HG03378 (cell line): ENCODE measurements around the gene SLC9A1.
"Not testable (repeated sequence)": the region's sequence is repeated elsewhere in the genome, so short reads cannot be mapped to it uniquely, and the experiment has no call there.

Experiments
- ATAC-seq: cut with Tn5 transposase; IDR thresholded peaks from one replicate; pipeline ENCODE4 v1.9.1; 2021; ENCODE audit warnings: mild to moderate bottlenecking, moderate library complexity; ENCODE audit not compliant: unreplicated experiment

Gene SLC9A1

DNA sequence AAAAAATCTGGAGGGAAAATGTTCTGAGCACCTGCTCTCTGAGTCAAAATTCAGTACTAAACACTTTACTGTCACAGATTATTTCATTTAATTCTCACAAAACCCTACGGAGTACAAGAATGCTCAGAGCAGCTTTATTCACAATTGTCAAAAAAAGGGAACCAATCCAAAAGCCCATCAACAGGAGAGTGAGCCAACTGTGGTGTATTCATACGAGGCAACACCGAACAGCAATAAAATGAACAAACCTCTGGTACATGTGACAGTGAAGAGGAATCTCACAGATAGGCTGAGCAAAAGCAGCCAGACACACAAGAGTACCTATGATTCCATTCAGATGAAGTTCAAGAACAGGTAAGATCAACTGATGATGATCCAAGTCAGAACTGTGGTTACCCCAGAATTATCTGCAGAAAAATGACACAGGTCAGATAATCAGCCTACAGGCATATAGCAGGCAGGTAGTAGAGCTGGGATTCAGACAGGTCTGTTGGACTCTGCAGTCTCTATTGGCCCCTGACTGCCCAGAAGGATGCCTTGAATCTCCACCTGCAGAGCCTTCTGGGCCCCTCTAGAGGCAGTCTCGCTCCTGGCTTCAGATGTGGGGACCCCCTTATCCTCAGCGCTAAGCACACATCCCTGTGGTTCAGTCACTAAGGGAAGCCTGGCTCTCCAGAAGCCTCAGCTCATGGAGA, 19.2 kb downstream of the SLC9A1 start:
- ATAC-seq: no peak

DNA sequence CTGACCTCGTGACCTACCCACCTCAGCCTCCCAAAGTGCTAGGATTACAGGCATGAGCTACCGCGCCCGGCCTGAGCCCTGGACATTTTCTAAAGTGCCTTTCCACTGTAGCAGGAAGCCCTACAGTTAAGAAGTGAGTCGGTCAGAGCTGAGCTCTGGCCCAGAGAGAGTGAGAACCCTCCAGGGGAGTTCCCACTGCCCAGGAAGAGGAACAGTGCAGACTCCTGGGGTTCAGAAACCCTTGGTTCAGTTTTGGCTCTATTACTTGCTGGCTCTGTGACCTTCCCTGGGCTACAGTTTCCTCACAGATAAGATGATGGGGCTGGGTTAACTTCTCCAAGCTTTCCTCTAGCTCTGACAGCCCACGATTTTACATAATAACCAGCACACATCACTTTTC, 20.9 kb downstream of the SLC9A1 start:
- ATAC-seq: no peak

DNA sequence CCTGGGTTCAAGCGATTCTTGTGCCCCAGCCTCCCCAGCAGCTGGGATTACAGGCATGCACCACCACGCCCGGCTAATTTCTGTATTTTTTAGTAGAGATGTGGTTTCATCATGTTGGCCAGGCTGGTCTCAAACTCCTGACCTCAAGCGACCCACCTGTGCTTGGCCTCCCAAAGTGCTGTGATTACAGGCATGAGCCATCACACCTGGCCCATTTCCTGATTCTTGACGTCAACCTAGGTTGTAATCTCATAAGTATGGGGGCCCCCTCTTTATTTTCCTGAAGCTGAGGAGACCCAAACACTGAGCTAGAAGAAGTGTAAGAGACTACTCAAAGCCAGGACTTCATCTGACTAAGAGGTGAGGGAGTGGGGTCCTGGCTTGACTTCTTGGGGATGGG, 21.8 kb downstream of the SLC9A1 start:
- ATAC-seq: no peak

DNA sequence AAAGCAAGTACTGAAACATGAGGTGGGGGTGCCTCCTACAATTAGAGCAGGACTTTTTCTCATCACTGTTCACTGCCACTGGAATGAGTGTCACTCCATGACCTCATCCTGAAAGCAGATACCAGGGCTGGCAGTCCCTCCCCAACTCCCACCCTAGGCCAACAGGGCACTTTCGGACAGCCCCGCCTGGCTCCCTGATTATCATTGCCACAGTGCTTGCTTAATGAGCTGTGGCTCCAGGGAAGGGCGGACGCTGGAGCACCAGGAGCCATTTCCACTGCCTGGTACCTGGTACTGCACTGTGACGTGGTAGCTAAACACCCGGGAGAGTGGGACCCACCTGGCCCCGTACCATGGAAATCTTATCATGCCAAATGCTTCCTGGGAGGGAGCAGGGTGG, 22.3 kb downstream of the SLC9A1 start:
- no peak for ATAC-seq

DNA sequence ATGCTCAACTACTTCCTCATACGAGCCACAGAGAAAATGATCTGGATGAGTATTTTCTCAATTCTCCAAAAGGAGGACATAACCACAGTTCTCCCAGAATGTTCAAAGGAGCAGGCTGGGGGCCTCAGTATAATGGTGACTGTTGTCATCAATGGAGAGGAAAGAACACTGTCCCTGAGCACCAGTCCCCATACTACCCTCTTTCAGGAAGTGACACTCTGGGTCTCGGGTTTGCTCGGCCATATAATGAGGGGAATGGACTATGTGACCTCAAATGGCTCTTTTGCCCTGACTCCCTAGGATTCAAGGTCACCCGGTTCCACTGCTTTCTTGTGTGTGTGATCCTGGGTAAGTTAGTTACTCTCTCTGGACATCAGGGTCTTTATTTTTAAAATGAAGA, 22.8 kb downstream of the SLC9A1 start:
- ATAC-seq: no peak

DNA sequence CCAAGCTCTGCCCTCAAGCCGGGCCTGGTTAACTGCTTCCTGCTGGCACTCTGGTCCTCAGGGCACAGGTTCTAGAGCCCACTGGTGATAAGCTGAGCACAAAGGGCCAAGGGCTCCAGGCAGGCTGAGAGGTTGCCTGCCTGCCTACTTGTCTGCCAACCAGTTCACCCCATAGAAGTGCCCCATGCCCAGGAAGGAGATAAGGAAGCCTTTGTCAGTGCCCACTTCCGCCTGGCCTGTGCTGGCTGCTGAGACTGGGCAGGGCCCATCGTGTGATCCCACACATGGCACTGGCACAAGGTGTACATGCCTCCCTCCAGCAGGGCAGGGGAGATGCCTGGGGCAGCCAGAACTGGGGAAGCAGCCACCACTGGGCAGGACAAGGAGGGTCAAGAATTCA, 24.1 kb downstream of the SLC9A1 start:
- ATAC-seq: no peak

DNA sequence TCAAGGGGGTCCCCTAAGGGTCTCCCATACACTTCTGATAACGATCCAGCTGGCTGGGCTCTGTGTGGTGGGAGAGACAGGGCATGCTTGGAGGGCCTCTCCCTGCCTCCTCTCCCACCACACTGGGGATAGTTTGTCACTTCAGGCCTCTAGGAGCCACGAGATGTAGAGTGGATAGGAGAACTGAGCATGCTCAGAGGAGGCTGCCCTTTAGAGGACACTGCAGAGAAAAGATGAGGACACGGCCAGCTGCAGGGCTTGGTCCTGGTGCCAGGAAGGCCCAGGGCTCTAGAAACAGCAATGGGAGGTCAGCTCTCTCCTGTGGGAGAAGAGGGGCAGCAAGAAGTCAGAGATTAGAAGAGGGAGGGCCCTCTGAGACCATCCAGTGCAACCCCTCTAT, 25.7 kb downstream of the SLC9A1 start:
- no peak for ATAC-seq

DNA sequence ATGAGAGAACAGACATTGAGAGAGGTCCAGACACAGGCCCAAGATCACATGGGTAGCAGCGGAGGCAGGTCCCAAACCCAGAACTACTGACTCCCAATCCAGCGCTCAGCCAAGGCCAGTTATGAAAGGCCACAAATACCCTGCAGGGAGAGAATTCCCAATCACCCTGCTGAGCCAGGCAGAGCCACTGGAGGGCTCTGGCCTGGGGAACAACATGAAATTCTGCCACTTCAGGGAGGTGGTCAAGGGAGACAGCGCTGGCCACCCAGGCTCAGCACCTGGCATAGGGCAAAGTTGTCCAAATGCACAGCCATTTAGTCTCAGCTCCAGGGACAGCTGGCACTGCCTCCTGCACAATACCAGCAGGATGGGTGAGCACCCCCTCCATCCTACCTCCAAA, 27.5 kb downstream of the SLC9A1 start:
- ATAC-seq: no peak

DNA sequence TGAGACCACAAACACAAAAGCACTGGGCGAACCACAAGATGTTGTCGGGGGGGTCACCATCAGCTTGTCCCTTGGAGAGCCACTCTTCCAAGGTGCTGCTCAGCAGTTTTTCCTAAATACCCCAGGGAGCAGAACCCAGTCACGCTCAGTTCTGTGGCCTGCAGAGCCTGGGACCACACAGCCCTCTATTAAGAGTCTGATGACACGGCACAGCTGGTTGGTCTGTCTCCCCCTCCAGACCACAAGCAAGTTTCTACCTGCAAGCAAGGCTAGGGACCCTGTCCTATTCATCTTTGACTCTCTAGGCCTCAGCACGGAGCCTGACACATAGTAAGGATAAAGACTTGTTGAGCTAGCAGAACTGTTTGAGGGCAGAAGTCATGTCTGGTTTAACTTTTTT, 28.5 kb downstream of the SLC9A1 start:
- no peak for ATAC-seq

DNA sequence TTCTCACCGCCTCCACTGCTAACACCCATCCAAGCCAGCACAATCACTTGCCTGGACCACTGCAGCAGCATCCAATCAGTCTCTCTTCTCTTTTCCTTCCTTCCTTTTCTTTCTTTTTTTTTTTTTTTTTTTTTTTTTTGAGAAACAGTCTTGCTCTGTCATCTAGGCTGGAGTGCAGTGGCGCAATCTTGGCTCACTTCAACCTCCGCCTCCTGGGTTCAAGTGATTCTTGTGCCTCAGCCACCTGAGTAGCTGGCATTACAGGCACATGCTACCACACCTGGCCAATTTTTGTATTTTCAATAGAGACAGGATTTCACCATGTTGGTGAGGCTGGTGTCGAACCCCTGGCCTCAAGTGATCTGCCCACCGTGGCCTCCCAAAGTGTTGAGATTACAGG, 29.8 kb downstream of the SLC9A1 start:
- ATAC-seq: not testable (repeated sequence)

DNA sequence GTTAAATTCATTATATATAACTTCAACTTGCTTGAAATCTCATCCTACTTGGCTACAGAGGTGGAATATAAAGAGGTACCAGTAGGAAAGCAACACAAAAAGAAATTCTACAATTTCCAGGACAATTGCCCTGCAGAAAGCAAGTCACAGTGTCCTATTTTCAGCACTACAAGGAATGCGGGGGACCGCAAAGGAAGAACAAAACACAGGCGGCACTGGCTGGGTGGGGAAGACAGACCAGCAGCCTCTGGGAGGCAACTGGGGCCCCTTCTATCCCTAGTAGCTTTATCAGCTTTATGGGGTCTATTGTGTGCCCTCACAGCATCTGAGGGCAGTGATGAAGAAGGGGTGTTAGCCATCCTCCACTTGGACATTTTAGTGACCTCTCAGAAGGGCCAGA, 30.5 kb downstream of the SLC9A1 start:
- ATAC-seq: no peak

DNA sequence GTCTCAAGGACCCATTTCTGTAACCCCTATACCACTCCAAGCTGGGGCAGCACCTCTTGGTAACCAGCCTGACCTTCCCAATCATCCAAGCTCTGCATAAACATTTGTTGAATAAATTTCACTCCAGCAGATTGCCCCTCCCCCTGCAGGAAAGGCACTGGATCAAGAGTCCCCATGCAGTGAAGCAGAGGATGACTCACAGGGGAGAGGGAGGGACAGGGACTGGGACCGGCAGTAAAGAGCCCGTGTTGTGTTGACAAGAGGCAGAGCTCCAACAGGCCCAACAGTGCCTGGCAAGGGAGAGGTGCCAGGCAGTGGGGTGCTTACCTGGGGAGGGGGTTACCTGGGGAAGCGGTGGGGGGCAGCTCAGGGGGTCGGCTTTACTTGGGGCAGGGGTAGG, 32.3 kb downstream of the SLC9A1 start:
- ATAC-seq: no peak

DNA sequence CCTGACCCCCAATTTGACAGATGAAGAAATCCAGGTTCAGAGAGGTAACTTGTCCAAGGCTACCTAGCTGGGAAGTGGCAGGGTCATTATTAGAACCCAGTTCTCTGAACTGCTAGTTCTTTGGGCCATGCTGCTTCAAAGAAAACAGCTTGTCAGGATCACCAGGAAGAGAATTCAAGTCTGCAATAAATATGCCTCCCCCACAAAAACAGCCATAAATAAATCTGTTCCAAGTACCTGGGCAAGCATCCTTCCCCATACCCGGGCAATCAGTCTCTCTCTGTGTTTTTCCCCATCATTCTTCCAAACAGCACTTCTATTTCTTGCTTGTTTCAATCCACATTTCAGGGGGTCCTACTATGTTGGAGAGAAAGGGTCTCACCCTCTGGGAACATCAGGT, 34.1 kb downstream of the SLC9A1 start:
- no peak for ATAC-seq

DNA sequence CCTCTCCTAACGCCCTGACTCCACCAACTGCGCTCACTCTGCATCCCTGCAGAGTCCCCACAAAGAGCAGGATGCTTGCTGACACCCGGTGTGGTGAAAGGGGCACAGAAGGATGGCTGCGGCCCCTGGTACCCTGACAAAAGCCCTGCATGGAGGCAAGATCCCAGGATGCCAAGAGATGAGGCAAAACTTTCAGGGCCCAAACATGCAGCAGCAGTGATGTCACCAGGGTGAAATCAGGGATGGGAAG, 36.6 kb downstream of the SLC9A1 start:
- ATAC-seq: no peak

DNA sequence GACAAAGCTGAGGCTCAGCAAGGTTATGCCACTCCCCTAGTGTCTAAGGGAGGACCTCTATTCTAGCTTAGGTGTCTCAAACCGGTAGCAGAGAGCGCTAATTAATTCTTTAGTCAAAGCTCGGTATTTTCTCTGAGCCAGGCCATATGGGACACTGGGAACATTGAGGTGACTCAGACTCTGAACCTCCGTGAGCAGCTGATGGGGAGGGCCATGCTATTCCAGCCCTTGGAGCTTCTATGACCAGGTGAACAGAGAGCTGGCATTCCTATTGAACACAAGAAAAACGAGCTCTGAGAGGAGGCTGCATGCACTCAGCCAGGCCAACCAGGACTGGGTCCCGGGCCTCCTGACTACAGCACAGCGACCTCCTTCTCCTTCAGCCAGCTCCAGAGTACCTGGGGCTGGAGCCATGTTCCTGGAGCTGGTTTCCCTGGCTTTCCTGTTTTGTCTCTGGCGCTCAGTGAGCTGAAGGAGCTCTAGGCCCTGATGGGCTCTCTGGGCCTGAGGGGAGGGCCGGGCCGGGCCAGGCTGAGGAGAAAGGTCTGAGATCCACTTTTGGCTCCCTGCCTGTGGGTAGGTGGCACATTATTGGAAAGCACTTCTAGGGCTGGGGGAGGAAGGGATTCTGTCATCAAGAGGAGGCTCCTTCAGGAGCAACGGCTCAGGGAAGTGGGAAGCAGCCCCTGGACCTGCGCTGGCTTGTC, 37.0 kb downstream of the SLC9A1 start:
- ATAC-seq: no peak

DNA sequence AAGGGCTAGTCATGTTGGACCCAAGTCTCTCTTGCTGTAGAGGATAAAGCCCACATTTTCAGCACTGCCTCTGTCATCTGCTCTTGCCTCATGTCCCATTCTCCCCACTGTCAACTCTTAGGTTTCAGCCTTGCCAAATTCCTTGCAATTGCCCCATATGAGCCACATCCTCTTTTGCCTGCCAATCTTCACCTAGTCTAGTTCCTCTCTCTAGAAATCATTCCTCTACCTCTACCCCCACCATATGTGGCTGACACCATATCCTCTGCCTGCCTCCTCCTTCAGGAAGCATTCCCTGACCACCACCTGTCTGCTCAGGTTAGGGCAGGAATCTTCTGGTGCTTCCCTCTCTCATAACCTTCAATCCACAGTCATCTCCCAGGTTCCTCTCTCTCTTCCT, 38.2 kb downstream of the SLC9A1 start:
- ATAC-seq: no peak

DNA sequence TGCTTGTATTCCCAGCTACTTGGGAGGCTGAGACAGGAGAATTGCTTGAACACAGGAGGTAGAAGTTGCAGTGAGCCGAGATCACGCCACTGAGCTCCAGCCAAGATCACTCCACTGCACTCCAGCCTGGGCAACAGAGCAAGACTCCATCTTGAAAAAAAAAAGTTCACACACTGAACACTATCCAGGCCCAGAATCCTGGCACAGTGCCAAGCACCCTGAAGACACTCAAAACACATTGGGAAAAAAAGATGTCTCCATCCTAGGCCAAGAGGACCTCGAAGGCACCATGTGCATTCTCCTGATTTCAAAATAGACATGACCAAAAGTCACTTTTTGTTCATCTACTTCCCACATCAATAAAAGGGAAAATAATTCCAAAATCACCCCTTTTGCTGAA, 38.7 kb downstream of the SLC9A1 start:
- no peak for ATAC-seq

DNA sequence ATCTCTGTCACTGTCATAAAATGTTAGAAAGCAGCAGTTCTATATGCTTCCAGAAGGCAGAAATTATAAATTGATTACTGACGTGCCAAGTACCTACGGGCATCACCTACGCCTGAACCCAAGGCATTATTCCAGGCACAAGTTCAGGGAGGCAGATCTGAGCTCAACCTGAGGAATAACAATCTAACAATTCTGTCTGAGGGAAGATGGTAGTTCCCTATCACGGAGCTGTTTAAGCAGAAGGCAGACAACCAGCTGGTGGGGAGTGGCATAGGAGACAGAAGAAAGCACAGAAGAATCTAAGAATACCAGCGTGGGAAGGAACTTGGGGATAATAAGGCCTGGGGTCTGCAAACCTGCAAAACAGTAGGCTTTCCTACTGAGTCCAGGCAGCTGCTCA, 40.4 kb downstream of the SLC9A1 start:
- no peak for ATAC-seq

DNA sequence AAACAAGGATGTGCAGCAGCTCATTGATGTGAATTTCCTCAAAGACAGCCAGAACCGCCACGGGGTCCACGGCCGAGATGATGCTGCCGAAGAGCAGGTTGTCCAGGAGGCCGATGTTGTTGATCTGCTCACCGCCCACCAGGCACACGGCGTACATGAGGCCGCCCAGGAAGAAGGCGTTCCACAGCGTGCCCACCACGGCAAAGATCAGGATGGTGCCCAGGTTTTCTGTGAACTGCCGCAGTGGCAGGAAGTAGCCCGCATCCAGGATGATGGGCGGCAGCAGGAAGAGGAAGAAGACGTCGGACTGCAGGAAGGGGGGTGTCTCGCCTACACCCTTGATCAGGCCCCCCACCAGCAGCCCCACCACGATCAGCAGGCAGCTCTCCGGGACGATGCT, 41.1 kb downstream of the SLC9A1 start:
- no peak for ATAC-seq

DNA sequence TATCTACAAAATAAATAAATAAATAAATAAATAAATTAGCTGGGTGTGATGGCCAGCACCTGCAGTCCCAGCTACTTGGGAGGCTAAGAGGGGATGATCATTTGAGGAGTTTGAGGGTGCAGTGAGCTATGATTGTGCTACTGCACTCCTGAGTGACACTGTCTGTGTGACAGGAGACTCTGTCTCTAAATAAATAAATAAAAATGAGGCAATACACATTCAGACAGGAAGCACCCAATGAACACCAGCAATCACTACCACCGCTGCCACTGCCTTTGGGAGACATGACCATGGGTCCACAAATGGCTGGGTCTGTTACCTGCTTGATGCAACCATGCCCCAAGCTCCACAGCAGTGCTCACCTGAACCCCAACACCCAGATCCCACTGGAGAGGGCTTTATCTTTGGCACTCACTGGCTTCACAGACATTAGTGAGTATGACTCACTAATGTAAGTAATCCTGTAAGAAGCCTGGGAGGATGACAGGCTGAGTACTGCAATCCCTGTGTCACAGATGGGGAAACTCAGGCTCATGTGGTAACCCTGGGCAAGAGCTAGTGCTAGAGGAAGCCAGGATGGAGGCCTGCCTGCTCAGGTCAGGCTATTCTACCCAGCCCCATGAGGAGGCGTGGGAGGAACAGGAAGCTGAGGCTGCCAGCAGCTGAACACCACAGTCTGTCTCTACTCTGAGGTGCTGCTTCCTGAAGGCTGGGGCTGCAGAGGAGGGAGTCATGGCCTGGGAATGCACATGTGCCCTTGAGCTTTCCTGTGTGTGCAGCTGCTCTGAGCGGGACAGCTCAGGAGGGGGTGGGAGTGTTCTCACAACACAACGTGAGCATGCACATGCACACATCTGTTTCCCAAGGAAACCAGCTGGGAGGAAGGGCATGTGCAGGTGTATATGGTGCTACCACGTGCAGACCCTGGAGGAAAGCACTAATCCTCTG, 43.0 kb downstream of the SLC9A1 start:
- ATAC-seq: peak; percentile 84

DNA sequence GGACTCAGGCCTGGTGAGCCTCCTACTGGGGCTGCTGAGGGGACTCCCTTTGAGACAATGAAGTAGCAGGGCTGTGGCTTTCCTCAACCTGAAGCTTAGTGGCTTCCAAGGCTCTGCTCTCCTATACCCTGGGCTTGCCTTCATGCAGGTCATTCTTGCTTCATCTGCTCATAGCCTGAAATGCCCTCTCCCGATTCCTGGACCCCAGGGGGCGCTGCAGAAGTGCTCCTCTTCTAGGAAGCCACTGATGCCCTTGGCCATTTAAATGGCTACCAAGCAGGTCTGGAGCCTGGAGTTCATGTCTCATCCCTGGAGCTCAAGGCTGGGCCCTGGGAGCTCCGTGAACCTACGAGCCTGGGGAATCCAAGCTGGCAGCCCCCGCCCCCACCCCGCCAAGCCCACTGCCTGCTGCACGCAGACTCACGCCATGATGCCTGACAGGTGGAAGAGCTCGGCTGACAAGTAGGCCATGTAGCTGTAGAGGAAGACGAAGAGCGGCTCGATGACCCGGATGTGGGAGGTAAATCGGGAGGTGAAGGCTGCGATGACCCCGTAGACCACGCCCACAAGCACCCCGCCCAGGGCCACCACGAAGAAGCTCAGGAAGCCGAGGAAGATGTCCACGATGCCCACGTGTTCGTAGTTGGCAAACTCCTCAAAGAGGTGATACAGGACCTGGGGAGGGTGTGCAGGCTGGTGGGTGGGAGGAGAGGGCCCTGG, 45.7 kb downstream of the SLC9A1 start:
- ATAC-seq: no peak
